Neutrophil (primary cell): ENCODE data around the gene ZBTB48.

Experiments used
- H3K27ac ChIP-seq: fragments of 200-600 bp; sonication (generic); 2 replicates; pipeline ENCODE4 v1.5.1; 2016; ENCODE audit warnings: mild to moderate bottlenecking, moderate library complexity
- H3K27me3 ChIP-seq: fragments of 200-600 bp; sonication (generic); 2 replicates; pipeline ENCODE4 v1.6.0; 2016; ENCODE audit warnings: mild to moderate bottlenecking
- H3K36me3 ChIP-seq: fragments of 200-600 bp; sonication (generic); 2 replicates; pipeline ENCODE4 v1.5.1; 2017
- H3K4me1 ChIP-seq, 2 experiments: fragments of 200-600 bp in 1 of 2; sonication (generic) in 1 of 2; 1 replicate in 1 of 2; 2 replicates in 1 of 2; pipeline versions ENCODE4 v1.5.1 to v1.6.1; 2013 to 2016; ENCODE audit warnings: low read depth in 1 of 2, low read length in 1 of 2, mild to moderate bottlenecking in 1 of 2, moderate library complexity in 1 of 2; ENCODE audit not compliant: control insufficient read depth in 1 of 2, insufficient read depth in 1 of 2
- H3K4me3 ChIP-seq, 2 experiments: fragments of 200-600 bp in 1 of 2; sonication (generic) in 1 of 2; 1 replicate in 1 of 2; 2 replicates in 1 of 2; pipeline ENCODE4 v1.5.1; 2013 to 2016; ENCODE audit warnings: low read depth in 1 of 2, low read length in 1 of 2, mild to moderate bottlenecking in 1 of 2, moderate library complexity in 1 of 2
- H3K9me3 ChIP-seq: fragments of 200-600 bp; sonication (generic); 2 replicates; pipeline ENCODE4 v1.5.1; 2016
- TF ChIP-seq, protein P1 (sequence below): fragments of 200-600 bp; sonication (generic); IDR thresholded peaks from 2 replicates; pipeline ENCODE4 v1.5.1; 2016; ENCODE audit warnings: antibody characterized with exemption

Gene ZBTB48

DNA sequence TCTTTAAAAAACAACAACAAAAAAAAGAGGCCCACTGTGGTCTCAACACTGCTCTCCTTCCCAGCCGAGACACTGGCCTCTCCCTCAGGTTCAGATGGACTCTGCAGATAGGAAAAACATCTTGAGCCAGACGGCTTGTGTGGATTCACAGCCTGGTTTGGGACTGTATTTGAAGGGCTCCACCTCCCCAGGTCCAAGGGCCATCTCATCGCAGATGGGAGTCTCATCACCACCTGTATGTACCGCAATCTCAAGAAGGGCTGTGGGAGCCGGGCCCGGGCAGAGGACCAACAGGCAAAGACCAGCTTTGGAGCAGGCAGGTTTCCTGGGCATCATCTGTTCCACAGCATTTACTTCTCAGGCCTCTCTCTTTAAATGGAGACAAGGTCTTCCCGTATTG is 10.3 kb downstream of the ZBTB48 start:
- H3K27ac ChIP-seq, result peak overlapping the region; percentile 80
- H3K4me1 ChIP-seq, result peaks cover 32 to 35% of the 10 kb centered on the region in 2 experiments
- H3K36me3 ChIP-seq, result peaks cover 99% of the 10 kb centered on the region
- no peak overlapping the region for H3K4me3 ChIP-seq
- TF ChIP-seq, protein P1, sequence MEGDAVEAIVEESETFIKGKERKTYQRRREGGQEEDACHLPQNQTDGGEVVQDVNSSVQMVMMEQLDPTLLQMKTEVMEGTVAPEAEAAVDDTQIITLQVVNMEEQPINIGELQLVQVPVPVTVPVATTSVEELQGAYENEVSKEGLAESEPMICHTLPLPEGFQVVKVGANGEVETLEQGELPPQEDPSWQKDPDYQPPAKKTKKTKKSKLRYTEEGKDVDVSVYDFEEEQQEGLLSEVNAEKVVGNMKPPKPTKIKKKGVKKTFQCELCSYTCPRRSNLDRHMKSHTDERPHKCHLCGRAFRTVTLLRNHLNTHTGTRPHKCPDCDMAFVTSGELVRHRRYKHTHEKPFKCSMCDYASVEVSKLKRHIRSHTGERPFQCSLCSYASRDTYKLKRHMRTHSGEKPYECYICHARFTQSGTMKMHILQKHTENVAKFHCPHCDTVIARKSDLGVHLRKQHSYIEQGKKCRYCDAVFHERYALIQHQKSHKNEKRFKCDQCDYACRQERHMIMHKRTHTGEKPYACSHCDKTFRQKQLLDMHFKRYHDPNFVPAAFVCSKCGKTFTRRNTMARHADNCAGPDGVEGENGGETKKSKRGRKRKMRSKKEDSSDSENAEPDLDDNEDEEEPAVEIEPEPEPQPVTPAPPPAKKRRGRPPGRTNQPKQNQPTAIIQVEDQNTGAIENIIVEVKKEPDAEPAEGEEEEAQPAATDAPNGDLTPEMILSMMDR, result no peak
- H3K9me3 ChIP-seq, result no peaks in the 10 kb centered on the region
- no peaks in the 10 kb centered on the region for H3K27me3 ChIP-seq

DNA sequence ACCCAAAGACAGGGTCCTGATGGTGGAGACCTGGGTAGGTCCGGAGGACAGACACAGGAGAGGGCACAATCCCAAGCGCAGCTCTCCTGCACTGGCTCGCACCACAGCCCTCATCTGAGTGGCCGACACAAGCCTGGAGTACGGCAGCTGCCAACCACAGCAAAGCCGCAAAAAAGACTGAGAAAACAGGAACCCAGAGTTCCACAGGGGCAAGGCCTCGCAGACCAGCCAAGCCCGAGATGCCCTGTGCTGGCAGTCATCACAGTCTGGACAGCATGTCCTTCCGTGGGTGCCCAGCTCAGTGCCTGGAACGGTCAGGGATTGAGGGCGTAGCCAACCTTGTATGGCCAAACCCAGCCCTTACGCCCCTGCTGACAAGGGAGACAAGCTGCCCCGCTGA is 11.4 kb downstream of the ZBTB48 start:
- peak overlapping the region; percentile 80 for H3K27ac ChIP-seq
- H3K36me3 ChIP-seq, result peaks cover 100% of the 10 kb centered on the region
- H3K27me3 ChIP-seq, result no peaks in the 10 kb centered on the region
- TF ChIP-seq, protein P1, result no peak
- H3K4me3 ChIP-seq, result peak overlapping the region; percentile 15 to 24
- H3K9me3 ChIP-seq, result no peaks in the 10 kb centered on the region
- H3K4me1 ChIP-seq, result peaks cover 43 to 45% of the 10 kb centered on the region in 2 experiments

DNA sequence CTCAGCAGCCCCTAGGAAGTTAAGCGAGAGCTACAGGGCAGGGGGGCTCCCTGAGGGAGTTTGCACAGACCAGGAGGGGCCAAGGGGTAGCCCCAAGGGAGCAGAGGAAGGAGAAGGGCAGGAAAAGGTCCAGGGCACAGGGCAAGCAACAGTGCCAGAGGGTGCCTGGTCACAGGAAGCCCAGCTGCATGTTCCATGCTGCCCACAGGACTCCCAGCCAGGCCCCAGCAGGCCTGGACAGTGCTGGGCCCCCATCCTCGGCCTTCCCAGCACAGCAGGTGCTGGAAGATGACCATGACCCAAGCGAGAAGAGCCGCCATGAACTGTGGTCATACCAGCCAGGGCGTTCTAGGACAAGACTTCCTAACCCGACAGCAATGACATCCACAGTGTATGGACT is 11.8 kb downstream of the ZBTB48 start:
- Histone ChIP-seq H3K4me1 (peaks cover 46 to 49% of the 10 kb centered on the region in 2 experiments), H3K27ac (peak overlapping the region; percentile 80), H3K36me3 (peaks cover 100% of the 10 kb centered on the region), H3K4me3 (peak overlapping the region in 1 of 2 experiments; percentile 24), H3K9me3 (no peaks in the 10 kb centered on the region), H3K27me3 (no peaks in the 10 kb centered on the region)
- TF ChIP-seq, protein P1, result no peak

DNA sequence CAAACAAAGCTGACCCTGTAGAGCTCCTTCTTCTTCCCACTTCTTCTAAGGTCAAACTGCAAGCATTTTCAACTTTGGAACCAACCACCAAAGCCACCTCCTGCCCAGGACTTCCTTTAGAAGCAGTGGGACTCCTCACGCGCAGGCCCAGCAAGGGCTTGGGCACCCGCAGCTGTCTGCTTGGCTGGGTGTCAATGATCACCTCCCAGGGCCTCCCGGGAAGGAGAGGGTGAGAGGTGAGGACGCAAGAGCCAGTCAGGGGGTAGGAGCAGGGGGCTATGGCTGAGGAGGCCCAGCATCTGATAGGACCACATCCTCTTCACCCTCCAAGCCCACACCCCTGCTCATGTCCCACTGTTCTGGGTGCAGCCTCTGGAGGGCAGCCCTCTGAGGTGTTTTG is 12.6 kb downstream of the ZBTB48 start:
- H3K36me3 ChIP-seq, result peaks cover 100% of the 10 kb centered on the region
- H3K27me3 ChIP-seq, result no peaks in the 10 kb centered on the region
- H3K9me3 ChIP-seq, result no peaks in the 10 kb centered on the region
- TF ChIP-seq, protein P1, result no peak
- H3K4me1 ChIP-seq, result peaks cover 54 to 57% of the 10 kb centered on the region in 2 experiments
- peak overlapping the region; percentile 80 for H3K27ac ChIP-seq
- no peak overlapping the region for H3K4me3 ChIP-seq

DNA sequence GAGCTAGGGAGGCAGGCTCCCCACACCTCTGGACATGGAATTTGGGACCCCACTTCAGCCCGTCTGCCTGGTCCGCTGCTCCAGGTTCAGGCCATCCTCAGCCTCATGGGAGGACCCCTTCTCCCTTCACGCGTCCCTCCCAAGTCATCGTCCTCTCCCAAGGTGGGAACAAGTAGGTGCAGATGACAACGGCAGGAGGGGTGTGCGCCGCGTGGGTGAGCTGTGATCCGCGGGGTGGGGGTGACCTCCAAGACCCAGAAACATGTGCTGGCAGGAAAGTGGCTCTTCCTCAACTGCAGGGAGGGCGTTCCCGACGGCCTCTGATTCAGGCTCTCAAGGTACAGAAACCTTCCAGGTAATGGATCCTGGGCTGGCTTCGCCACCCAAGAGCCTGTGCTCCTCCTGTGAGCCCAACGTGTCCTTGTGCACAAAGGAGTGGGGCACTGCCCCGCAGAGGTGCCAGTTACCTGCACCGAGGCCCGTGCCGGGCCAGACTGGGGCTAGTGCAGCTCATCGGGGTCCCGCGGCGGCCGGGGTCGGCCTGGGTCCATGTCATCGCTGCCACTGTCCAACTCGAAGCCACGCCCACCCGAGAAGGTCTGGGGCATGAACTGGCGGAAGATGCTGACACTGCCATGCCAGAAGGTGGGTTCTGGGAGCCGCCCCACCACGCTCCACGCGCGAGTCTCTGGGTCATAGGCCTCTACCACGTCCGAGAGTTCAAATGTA is 13.2 kb downstream of the ZBTB48 start:
- Histone ChIP-seq H3K4me1 (peaks cover 60 to 63% of the 10 kb centered on the region in 2 experiments), H3K27me3 (no peaks in the 10 kb centered on the region), H3K27ac (peak overlapping the region; percentile 80), H3K36me3 (peaks cover 100% of the 10 kb centered on the region), H3K9me3 (no peaks in the 10 kb centered on the region), H3K4me3 (no peak overlapping the region)
- TF ChIP-seq, protein P1, result no peak
